Gastroesophageal sphincter (tissue), 4 donors: ENCODE data around the gene IGLL5. TPM values are rescaled to one million over a fixed set of nuclear protein-coding genes. Genes with fewer than 3 reads are reported as not detected.

Experiments used
- ATAC-seq: fragments of 150-250 bp; one replicate; pipeline ENCODE4 v1.9.1; 2016; ENCODE audit warnings: mild to moderate bottlenecking, moderate library complexity
- H3K27ac ChIP-seq, 4 donors: fragments of 200-600 bp; sonication (generic) in 3 of 4; 1 replicate in 3 of 4; 2 replicates in 1 of 4; pipeline ENCODE4 v1.5.1; 2016 to 2019
- H3K27me3 ChIP-seq: fragments of 200-600 bp; sonication (generic); one replicate; pipeline ENCODE4 v1.5.1; 2019
- H3K36me3 ChIP-seq, 2 donors: fragments of 200-600 bp; sonication (generic); one replicate each; pipeline ENCODE4 v1.5.1; 2019; ENCODE audit warnings: control low read depth in 1 of 2
- H3K4me1 ChIP-seq, 3 donors: fragments of 200-600 bp; sonication (generic); 1 replicate in 2 of 3; 2 replicates in 1 of 3; pipeline ENCODE4 v1.5.1; 2016 to 2019; ENCODE audit warnings: control low read depth in 2 of 3
- H3K4me3 ChIP-seq, 2 donors: fragments of 200-600 bp; sonication (generic); one replicate each; pipeline ENCODE4 v1.5.1; 2019; ENCODE audit warnings: mild to moderate bottlenecking in 1 of 2, moderate library complexity in 1 of 2
- H3K9me3 ChIP-seq, 3 donors: fragments of 200-600 bp; sonication (generic); one replicate each; pipeline ENCODE4 v1.5.1; 2017 to 2019; ENCODE audit warnings: control low read depth in 2 of 3
- CTCF ChIP-seq, 4 experiments: fragments of 200-600 bp in 2 of 4; fragments of 450-650 bp in 2 of 4; sonication (generic) in 1 of 4; IDR thresholded peaks; one replicate each; pipeline ENCODE4 v1.5.1; 2017 to 2019; ENCODE audit warnings: antibody characterized with exemption in 4 of 4, mild to moderate bottlenecking in 2 of 4, moderate library complexity in 2 of 4
- EP300 ChIP-seq: sonication (generic); formaldehyde crosslinking; IDR thresholded peaks from one replicate; pipeline ENCODE4 v1.6.1; 2017; ENCODE audit warnings: antibody characterized with exemption, mild to moderate bottlenecking
- POLR2A ChIP-seq, 2 donors: fragments of 450-650 bp; IDR thresholded peaks; one replicate each; pipeline ENCODE4 v1.6.1; 2017; ENCODE audit warnings: antibody characterized with exemption in 2 of 2, mild to moderate bottlenecking in 2 of 2, moderate library complexity in 1 of 2
- POLR2AphosphoS5 ChIP-seq: sonication (generic); formaldehyde crosslinking; IDR thresholded peaks from one replicate; pipeline ENCODE4 v1.6.1; 2017; ENCODE audit warnings: antibody characterized with exemption
- WGBS, 2 donors: methylation state at CpG; one replicate each; pipeline ENCODE4 v1.1.5; 2018; ENCODE audit warnings: low coverage in 1 of 2; 5-methylcytosine and 5-hydroxymethylcytosine counted together
- total RNA-seq, 4 donors: library from RNA; depleted of rRNA; stranded (reverse); fragments of >200 nt; gene quantifications; one replicate each; pipeline ENCODE4 v1.1.0, GENCODE V29; 2016

IGLL5 gene
- total RNA-seq, 4 donors from 2014 or later = 4.1 TPM; not detected in 3

- no peaks in the 10 kb centered on the region for H3K9me3 ChIP-seq
- TF ChIP-seq POLR2A (IDR thresholded peaks at IDR 0.05) (no peak), EP300 (no peak), CTCF (IDR thresholded peaks at IDR 0.05) (no peak), POLR2AphosphoS5 (no peak)
- ATAC-seq = no peak
- no peaks in the 10 kb centered on the region for H3K36me3 ChIP-seq
- no peak overlapping the region for H3K27ac ChIP-seq
- whole genome bisulfite sequencing, 2 donors = 63 to 80% methylated on average over 1 to 3 of the region's 4 CpGs
- H3K4me3 ChIP-seq = no peak overlapping the region
- H3K4me1 ChIP-seq = no peaks in the 10 kb centered on the region
- peaks cover 36% of the 10 kb centered on the region for H3K27me3 ChIP-seq
These were observed 35.3 kb downstream of the IGLL5 start for GRCh38 chr22:22922954-22923319.

- 100% methylated on average over 1 of the region's 4 CpGs; no CpG with 5 or more reads in 1 of the 2 donors for WGBS, 2 donors
- no peak for ATAC-seq
- H3K4me3 ChIP-seq = no peak overlapping the region
- H3K4me1 ChIP-seq = peaks cover 0 to under 1% (median 0%) of the 10 kb centered on the region in 3 donors
- no peak overlapping the region for H3K27ac ChIP-seq
- H3K9me3 ChIP-seq = no peaks in the 10 kb centered on the region
- no peaks in the 10 kb centered on the region for H3K36me3 ChIP-seq
- no peak for TF ChIP-seq POLR2A (IDR thresholded peaks at IDR 0.05)
- no peak for TF ChIP-seq CTCF (IDR thresholded peaks at IDR 0.05)
- TF ChIP-seq EP300 = no peak
- TF ChIP-seq POLR2AphosphoS5 = no peak
- H3K27me3 ChIP-seq = peaks cover 40% of the 10 kb centered on the region
These were observed 35.8 kb downstream of the IGLL5 start for GRCh38 chr22:22923379-22923778.

GRCh38 chr22:22923930-22924329, 36.3 kb downstream of the IGLL5 start:
- WGBS, 2 donors = 80 to 92% methylated on average over 2 of the region's 4 CpGs

GRCh38 chr22:22924369-22925145, 36.9 kb downstream of the IGLL5 start:
- peaks cover 51% of the 10 kb centered on the region for H3K27me3 ChIP-seq
- 81% methylated on average over 8 of the region's 9 CpGs; no CpG with 5 or more reads in 1 of the 2 donors for WGBS, 2 donors
- no peaks in the 10 kb centered on the region for H3K9me3 ChIP-seq
- no peak overlapping the region for H3K27ac ChIP-seq
- no peak for ATAC-seq
- H3K4me3 ChIP-seq = no peak overlapping the region
- TF ChIP-seq EP300 = no peak
- TF ChIP-seq POLR2A (IDR thresholded peaks at IDR 0.05) = no peak
- no peak for TF ChIP-seq POLR2AphosphoS5
- TF ChIP-seq CTCF (IDR thresholded peaks at IDR 0.05) = no peak
- H3K36me3 ChIP-seq = no peaks in the 10 kb centered on the region
- H3K4me1 ChIP-seq = peaks cover 0 to 5% (median 0%) of the 10 kb centered on the region in 3 donors

More at GRCh38 chr22:22923930-22924329, 36.3 kb downstream of the IGLL5 start:
- peaks cover 46% of the 10 kb centered on the region for H3K27me3 ChIP-seq
- TF ChIP-seq CTCF (IDR thresholded peaks at IDR 0.05) = no peak
- no peak for TF ChIP-seq POLR2AphosphoS5
- no peak for TF ChIP-seq EP300
- TF ChIP-seq POLR2A (IDR thresholded peaks at IDR 0.05) = no peak
- H3K4me3 ChIP-seq = no peak overlapping the region
- peaks cover 0 to 5% (median 0%) of the 10 kb centered on the region in 3 donors for H3K4me1 ChIP-seq
- ATAC-seq = no peak
- H3K27ac ChIP-seq = no peak overlapping the region
- no peaks in the 10 kb centered on the region for H3K9me3 ChIP-seq
- no peaks in the 10 kb centered on the region for H3K36me3 ChIP-seq
